Panc1 (cell line): Measurements from ENCODE around the gene NXT1. TPM values are rescaled to one million over a fixed set of nuclear protein-coding genes. Genes with fewer than 3 reads are reported as not detected.

Experiments used
- ATAC-seq: fragments of 200-7000 bp; cut with Tn5 transposase; 2 replicates; pipeline ENCODE4 v1.9.1; 2020; ENCODE audit warnings: mild to moderate bottlenecking, moderate library complexity
- BruUV-seq: library from RNA; stranded (reverse); fragments of 400-500 nt; replicated peaks from 2 replicates; lab custom pipeline; 2021; lab: Mats Ljungman, UMichigan
- CTCF ChIA-PET: fragments of 300-600 bp; sonication (Branson Sonifier 250); formaldehyde crosslinking; loops from one replicate; lab custom pipeline; 2022; ENCODE audit warnings: antibody characterized with exemption; lab: Charles Lee
- POLR2A ChIA-PET: fragments of 300-600 bp; sonication (Branson Sonifier 250); formaldehyde crosslinking; loops from one replicate; lab custom pipeline; 2022; ENCODE audit warnings: antibody characterized with exemption; lab: Charles Lee
- DNase-seq: peaks from one replicate; pipeline ENCODE4 v3.0.0-alpha.2; 2010; ENCODE audit warnings: low read depth, low spot score
- H3K27ac ChIP-seq: 2 replicates; pipeline ENCODE4 v1.5.1; 2011; ENCODE audit warnings: mild to moderate bottlenecking, low read length, inconsistent platforms
- H3K27me3 ChIP-seq: fragments of 200-500 bp; sonication (Bioruptor generic); 2 replicates; pipeline ENCODE4 v1.6.0; 2014; ENCODE audit warnings: low read length, inconsistent platforms; ENCODE audit not compliant: control insufficient read depth, insufficient read depth
- H3K36me3 ChIP-seq: fragments of 200-500 bp; sonication (Bioruptor generic); 2 replicates; pipeline ENCODE4 v1.5.1; 2014; ENCODE audit warnings: inconsistent platforms, mild to moderate bottlenecking, low read length, moderate library complexity; ENCODE audit not compliant: control insufficient read depth, insufficient read depth
- H3K4me1 ChIP-seq: 2 replicates; pipeline ENCODE4 v1.5.1; 2011; ENCODE audit warnings: inconsistent platforms, mild to moderate bottlenecking, low read length, moderate library complexity; ENCODE audit not compliant: control insufficient read depth, insufficient read depth
- H3K4me3 ChIP-seq, 2 experiments: 2 replicates each; pipeline ENCODE4 v1.5.1; 2011 to 2012; ENCODE audit warnings: low read depth in 2 of 2, low read length in 2 of 2, mild to moderate bottlenecking in 2 of 2, inconsistent platforms in 1 of 2, moderate library complexity in 1 of 2
- H3K9me3 ChIP-seq: fragments of 200-500 bp; sonication (Bioruptor generic); 2 replicates; pipeline ENCODE4 v1.5.1; 2014; ENCODE audit warnings: low read depth, mild to moderate bottlenecking, inconsistent platforms, low read length, moderate library complexity; ENCODE audit not compliant: control insufficient read depth, insufficient read depth
- CTCF ChIP-seq: fragments of 450-650 bp; IDR thresholded peaks from 2 replicates; pipeline ENCODE4 v1.5.1; 2017; ENCODE audit warnings: mild to moderate bottlenecking
- POLR2AphosphoS5 ChIP-seq: IDR thresholded peaks from 2 replicates; pipeline ENCODE4 v1.6.1; 2012; ENCODE audit warnings: mild to moderate bottlenecking, low read depth, low read length, moderate library complexity
- SIN3A ChIP-seq: IDR thresholded peaks from 2 replicates; pipeline ENCODE4 v1.6.1; 2012; ENCODE audit warnings: low read depth, mild to moderate bottlenecking, low read length, moderate library complexity, borderline replicate concordance; ENCODE audit not compliant: insufficient read depth
- TCF7L2 ChIP-seq: IDR thresholded peaks from 2 replicates; pipeline ENCODE4 v1.6.1; 2011; ENCODE audit warnings: mild to moderate bottlenecking, low read depth, low read length, inconsistent platforms
- in situ Hi-C: cut with HindIII; loops from 2 replicates; pipeline ENCODE4 v1.10.0; 2016; ENCODE audit warnings: low sequenced_read_pairs, low pct_unique_long_range_greater_than_20kb
- intact Hi-C: fragments of 100-400 bp; cut with micrococcal nuclease; formaldehyde crosslinking; loops from one replicate; pipeline ENCODE4 v1.10.0; 2022; ENCODE audit not compliant: unreplicated experiment
- total RNA-seq: library from RNA; stranded (reverse); gene quantifications from one replicate; pipeline ENCODE4 v1.2.1, GENCODE V29; 2021; ENCODE audit not compliant: unreplicated experiment
- TF ChIP-seq, protein P1 (sequence below), 2 experiments: IDR thresholded peaks; 2 replicates each; pipeline ENCODE4 v1.6.1; 2011 to 2012; ENCODE audit warnings: low read depth in 2 of 2, control low read depth in 1 of 2, low read length in 1 of 2, mild to moderate bottlenecking in 1 of 2, moderate library complexity in 1 of 2; ENCODE audit not compliant: insufficient read depth in 1 of 2

The NXT1 gene
- total RNA-seq, 1 experiment from 2014 or later, result 31.3 TPM

DNA sequence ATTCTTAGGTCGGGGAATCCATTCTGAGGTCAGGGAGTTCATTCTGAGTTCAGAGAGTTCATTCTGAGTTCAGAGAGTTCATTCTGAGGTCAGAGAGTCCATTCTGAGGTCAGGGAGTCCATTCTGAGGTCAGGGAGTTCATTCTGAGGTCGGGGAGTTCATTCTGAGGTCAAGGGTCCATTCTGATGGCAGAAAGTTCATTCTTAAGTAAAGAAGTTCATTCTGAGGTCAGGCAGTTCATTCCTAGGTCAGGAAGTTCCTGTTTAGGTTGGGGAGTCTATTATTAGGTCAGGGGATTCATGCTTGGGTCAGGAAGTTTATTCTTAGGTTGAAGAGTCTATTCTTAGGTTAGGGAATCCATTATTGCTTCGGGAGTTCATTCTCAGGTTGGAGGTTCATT lies 16.5 kb upstream of the NXT1 start:
- Histone ChIP-seq H3K27ac (no peak overlapping the region), H3K9me3 (no peaks in the 10 kb centered on the region), H3K4me3 (no peak overlapping the region), H3K4me1 (no peaks in the 10 kb centered on the region), H3K27me3 (no peaks in the 10 kb centered on the region), H3K36me3 (no peaks in the 10 kb centered on the region)
- no peak for DNase-seq
- ChIA-PET CTCF (no interaction called here), POLR2A (no interaction called here)
- no TSS peak for BruUV-seq
- in situ Hi-C loops, result no loop called here
- ATAC-seq, result no peak
- TF ChIP-seq POLR2AphosphoS5 (no peak), SIN3A (no peak), CTCF (no peak), TCF7L2 (no peak)
- TF ChIP-seq, protein P1, sequence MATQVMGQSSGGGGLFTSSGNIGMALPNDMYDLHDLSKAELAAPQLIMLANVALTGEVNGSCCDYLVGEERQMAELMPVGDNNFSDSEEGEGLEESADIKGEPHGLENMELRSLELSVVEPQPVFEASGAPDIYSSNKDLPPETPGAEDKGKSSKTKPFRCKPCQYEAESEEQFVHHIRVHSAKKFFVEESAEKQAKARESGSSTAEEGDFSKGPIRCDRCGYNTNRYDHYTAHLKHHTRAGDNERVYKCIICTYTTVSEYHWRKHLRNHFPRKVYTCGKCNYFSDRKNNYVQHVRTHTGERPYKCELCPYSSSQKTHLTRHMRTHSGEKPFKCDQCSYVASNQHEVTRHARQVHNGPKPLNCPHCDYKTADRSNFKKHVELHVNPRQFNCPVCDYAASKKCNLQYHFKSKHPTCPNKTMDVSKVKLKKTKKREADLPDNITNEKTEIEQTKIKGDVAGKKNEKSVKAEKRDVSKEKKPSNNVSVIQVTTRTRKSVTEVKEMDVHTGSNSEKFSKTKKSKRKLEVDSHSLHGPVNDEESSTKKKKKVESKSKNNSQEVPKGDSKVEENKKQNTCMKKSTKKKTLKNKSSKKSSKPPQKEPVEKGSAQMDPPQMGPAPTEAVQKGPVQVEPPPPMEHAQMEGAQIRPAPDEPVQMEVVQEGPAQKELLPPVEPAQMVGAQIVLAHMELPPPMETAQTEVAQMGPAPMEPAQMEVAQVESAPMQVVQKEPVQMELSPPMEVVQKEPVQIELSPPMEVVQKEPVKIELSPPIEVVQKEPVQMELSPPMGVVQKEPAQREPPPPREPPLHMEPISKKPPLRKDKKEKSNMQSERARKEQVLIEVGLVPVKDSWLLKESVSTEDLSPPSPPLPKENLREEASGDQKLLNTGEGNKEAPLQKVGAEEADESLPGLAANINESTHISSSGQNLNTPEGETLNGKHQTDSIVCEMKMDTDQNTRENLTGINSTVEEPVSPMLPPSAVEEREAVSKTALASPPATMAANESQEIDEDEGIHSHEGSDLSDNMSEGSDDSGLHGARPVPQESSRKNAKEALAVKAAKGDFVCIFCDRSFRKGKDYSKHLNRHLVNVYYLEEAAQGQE (IDR thresholded peaks at IDR 0.05; ENCODE audit: insufficient read depth in 1 of 2, low read depth in 2 of 2, low read length in 1 of 2), result no peak
- intact Hi-C loops, result loop anchor here (10.0 kb wide), 1 partner anchor 279 kb away; no protein-coding TSS in a partner anchor

- intact Hi-C loops, result loop anchor here (10.0 kb wide), 1 partner anchor 281 kb away; no protein-coding TSS in a partner anchor
- Histone ChIP-seq H3K4me1 (no peaks in the 10 kb centered on the region), H3K36me3 (no peaks in the 10 kb centered on the region), H3K27me3 (no peaks in the 10 kb centered on the region), H3K27ac (no peak overlapping the region), H3K4me3 (no peak overlapping the region), H3K9me3 (no peaks in the 10 kb centered on the region)
- ChIA-PET CTCF (no interaction called here), POLR2A (no interaction called here)
- BruUV-seq, result no TSS peak
- in situ Hi-C loops, result no loop called here
- DNase-seq, result no peak
- TF ChIP-seq POLR2AphosphoS5, result no peak
- TF ChIP-seq, protein P1 (IDR thresholded peaks at IDR 0.05; ENCODE audit: insufficient read depth in 1 of 2, low read depth in 2 of 2, low read length in 1 of 2), result no peak
- TF ChIP-seq SIN3A, result no peak
- no peak for TF ChIP-seq CTCF
- TF ChIP-seq TCF7L2, result no peak
- ATAC-seq, result no peak
Measured at GRCh38 chr20:23335521-23335920, 15.1 kb upstream of the NXT1 start.
